Activated naive CD4-positive, alpha-beta T cell treated with anti-CD3 and anti-CD28 coated beads, Interleukin-2, amount 50 U/mL, for 24 hours (primary cell): Measurements from ENCODE around the gene B4GALNT2.

Source experiments
- H3K27ac Mint-ChIP-seq: one replicate; pipeline ENCODE4 v1.8.0; 2021; ENCODE audit warnings: mild to moderate bottlenecking, mixed read lengths
- H3K27me3 Mint-ChIP-seq: one replicate; pipeline ENCODE4 v1.8.0; 2021; ENCODE audit warnings: mixed read lengths
- H3K36me3 Mint-ChIP-seq: one replicate; pipeline ENCODE4 v1.8.0; 2021; ENCODE audit warnings: mixed read lengths
- H3K4me1 Mint-ChIP-seq: one replicate; pipeline ENCODE4 v1.8.0; 2021; ENCODE audit warnings: mixed read lengths
- H3K4me3 Mint-ChIP-seq: one replicate; pipeline ENCODE4 v1.8.0; 2021; ENCODE audit warnings: mild to moderate bottlenecking, mixed read lengths
- H3K9me3 Mint-ChIP-seq: one replicate; pipeline ENCODE4 v1.8.0; 2021; ENCODE audit warnings: mixed read lengths

B4GALNT2 gene

GRCh38 chr17:49224997-49225337 is 92.4 kb downstream of the B4GALNT2 start:
- H3K4me3 Mint-ChIP-seq, result peak overlapping the region; percentile 85
- H3K27me3 Mint-ChIP-seq, result no peaks in the 10 kb centered on the region
- H3K36me3 Mint-ChIP-seq, result no peaks in the 10 kb centered on the region
- H3K9me3 Mint-ChIP-seq, result no peaks in the 10 kb centered on the region
- H3K4me1 Mint-ChIP-seq, result peaks cover 29% of the 10 kb centered on the region
- no peak overlapping the region for H3K27ac Mint-ChIP-seq

GRCh38 chr17:49225554-49226236 is 93.1 kb downstream of the B4GALNT2 start:
- Mint-ChIP-seq H3K4me1 (peaks cover 26% of the 10 kb centered on the region), H3K27ac (no peak overlapping the region), H3K27me3 (no peaks in the 10 kb centered on the region), H3K9me3 (no peaks in the 10 kb centered on the region), H3K36me3 (no peaks in the 10 kb centered on the region), H3K4me3 (no peak overlapping the region)
